Astrocyte of the spinal cord (primary cell): ENCODE measurements around the gene ITGB8.

Experiments used
- DNase-seq: peaks from one replicate; pipeline ENCODE4 v3.0.0; 2011; ENCODE audit warnings: low read depth, low spot score
- H3K4me3 ChIP-seq: 2 replicates; pipeline ENCODE4 v1.5.1; 2011; ENCODE audit warnings: low read depth, mild to moderate bottlenecking, low read length, moderate library complexity
- in situ Hi-C: cut with HindIII; loops from 2 replicates; pipeline ENCODE4 v1.10.0; 2017; ENCODE audit warnings: low sequenced_read_pairs
- TF ChIP-seq, protein P1 (sequence below): IDR thresholded peaks from 2 replicates; pipeline ENCODE4 v1.5.1; 2012; ENCODE audit warnings: low read depth, mild to moderate bottlenecking, low read length, inconsistent platforms

Gene ITGB8

DNA sequence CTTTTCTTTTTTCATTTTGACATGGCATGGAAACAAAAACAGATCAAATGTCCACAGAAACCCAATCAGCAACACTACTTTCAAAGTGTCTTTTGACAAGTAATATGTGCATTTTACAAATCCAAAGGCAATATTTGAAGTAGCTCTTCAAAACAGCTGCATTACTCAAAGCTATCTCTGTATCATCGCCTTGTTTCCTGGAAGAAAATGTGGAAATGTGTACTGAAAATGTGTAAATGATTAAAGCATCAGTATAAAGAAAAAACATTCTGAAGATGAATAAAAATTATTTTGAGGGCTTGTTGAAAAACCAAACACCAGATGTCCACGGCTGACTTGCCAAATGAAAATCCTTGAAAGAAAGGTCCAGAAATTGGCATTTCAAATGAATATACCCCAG lies 16.5 kb upstream of the ITGB8 start:
- in situ Hi-C loops, result no loop called here
- TF ChIP-seq, protein P1, sequence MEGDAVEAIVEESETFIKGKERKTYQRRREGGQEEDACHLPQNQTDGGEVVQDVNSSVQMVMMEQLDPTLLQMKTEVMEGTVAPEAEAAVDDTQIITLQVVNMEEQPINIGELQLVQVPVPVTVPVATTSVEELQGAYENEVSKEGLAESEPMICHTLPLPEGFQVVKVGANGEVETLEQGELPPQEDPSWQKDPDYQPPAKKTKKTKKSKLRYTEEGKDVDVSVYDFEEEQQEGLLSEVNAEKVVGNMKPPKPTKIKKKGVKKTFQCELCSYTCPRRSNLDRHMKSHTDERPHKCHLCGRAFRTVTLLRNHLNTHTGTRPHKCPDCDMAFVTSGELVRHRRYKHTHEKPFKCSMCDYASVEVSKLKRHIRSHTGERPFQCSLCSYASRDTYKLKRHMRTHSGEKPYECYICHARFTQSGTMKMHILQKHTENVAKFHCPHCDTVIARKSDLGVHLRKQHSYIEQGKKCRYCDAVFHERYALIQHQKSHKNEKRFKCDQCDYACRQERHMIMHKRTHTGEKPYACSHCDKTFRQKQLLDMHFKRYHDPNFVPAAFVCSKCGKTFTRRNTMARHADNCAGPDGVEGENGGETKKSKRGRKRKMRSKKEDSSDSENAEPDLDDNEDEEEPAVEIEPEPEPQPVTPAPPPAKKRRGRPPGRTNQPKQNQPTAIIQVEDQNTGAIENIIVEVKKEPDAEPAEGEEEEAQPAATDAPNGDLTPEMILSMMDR, result no peak
- no peak for DNase-seq
- H3K4me3 ChIP-seq, result no peak overlapping the region

DNA sequence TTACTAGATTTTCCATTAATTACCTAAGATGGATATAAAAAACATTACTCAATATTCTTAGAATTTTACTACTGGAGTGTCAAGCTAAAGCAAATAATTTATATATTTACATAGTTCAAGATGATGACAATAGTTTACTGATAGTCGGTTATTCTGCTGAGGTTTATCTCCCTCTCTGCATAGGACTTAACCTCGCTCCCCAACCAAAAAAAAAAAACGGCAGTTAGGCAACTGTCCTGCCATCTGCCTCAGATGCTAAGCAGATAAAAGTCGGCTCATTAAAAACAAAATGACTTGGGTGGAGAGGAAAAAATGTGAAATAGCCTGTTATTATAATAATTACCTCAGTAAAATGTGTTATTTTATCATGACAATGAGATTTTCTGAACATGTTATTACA lies 14.0 kb upstream of the ITGB8 start:
- H3K4me3 ChIP-seq, result no peak overlapping the region
- DNase-seq, result no peak
- in situ Hi-C loops, result no loop called here
- TF ChIP-seq, protein P1, result no peak

GRCh38 chr7:20317413-20317812 lies 13.3 kb upstream of the ITGB8 start:
- DNase-seq, result no peak
- in situ Hi-C loops, result no loop called here
- TF ChIP-seq, protein P1, result no peak
- no peak overlapping the region for H3K4me3 ChIP-seq

GRCh38 chr7:20318933-20319332 lies 11.8 kb upstream of the ITGB8 start:
- no peak for DNase-seq
- no peak overlapping the region for H3K4me3 ChIP-seq
- TF ChIP-seq, protein P1, result no peak
- in situ Hi-C loops, result no loop called here

GRCh38 chr7:20320322-20320721 lies 10.4 kb upstream of the ITGB8 start:
- peak; percentile 40 for DNase-seq
- in situ Hi-C loops, result no loop called here
- TF ChIP-seq, protein P1, result no peak
- H3K4me3 ChIP-seq, result no peak overlapping the region

DNA sequence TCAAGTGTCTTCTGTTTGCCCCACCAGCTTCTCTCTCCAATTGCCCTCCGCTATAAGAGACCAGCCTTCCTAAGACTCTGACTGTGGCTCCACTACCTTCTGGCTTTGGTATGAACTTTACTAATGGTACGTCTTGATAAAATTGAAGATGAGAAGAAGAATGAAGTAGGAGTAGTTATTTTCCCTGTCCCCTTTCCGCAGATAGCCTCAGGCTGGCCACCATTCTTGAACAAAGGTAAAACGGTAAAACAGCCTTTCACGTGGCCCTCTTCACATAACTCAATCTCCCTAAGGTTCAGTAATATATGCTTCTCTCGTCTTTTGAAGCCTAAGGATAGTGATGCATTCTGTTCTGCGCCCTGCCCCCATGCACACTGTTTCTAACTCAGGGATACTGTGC lies 9.9 kb upstream of the ITGB8 start:
- TF ChIP-seq, protein P1, result no peak
- DNase-seq, result no peak
- no peak overlapping the region for H3K4me3 ChIP-seq
- in situ Hi-C loops, result no loop called here

DNA sequence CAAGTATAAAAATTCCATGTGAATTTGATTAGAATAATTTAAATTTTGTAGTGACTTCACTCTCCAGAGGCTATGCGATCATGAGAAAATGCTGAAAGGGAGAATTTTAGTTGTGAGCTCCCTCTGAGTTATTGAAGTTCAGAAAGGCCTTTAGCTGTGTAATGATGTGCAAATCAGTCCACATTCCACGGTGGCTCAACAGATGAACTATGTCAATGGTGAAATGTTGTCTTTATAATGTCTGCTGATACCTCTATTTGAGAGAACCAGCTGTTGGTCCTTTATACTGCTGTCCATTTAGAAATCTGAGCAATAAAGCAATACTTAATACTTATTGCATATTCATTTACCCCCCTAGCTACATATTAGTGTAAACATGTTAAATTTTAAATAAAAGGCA lies 7.1 kb upstream of the ITGB8 start:
- no peak for DNase-seq
- TF ChIP-seq, protein P1, result no peak
- in situ Hi-C loops, result no loop called here
- no peak overlapping the region for H3K4me3 ChIP-seq
